GM12878 (cell line): Measurements from ENCODE around the gene IL1R2. TPM values are rescaled to one million over a fixed set of nuclear protein-coding genes. Genes with fewer than 3 reads are reported as not detected.

Source experiments
- ATAC-seq: fragments of 200-7000 bp; cut with Tn5 transposase; 3 replicates; pipeline ENCODE4 v1.9.1; 2020; ENCODE audit warnings: mild to moderate bottlenecking, moderate library complexity
- BruUV-seq: library from RNA; stranded (reverse); fragments of 400-500 nt; replicated peaks from 2 replicates; lab custom pipeline; 2021; lab: Mats Ljungman, UMichigan
- CTCF ChIA-PET: fragments of 300-600 bp; sonication (Branson Sonifier 250); formaldehyde crosslinking; extraction: SDS; loops from one replicate; lab custom pipeline; 2021; ENCODE audit warnings: inconsistent platforms; lab: Yijun Ruan, JAX
- POLR2A ChIA-PET: fragments of 350-600 bp; formaldehyde crosslinking; extraction: SDS; loops from one replicate; lab custom pipeline; 2021; ENCODE audit warnings: inconsistent platforms; lab: Charles Lee
- RAD21 ChIA-PET: fragments of 300-600 bp; sonication (Branson Sonifier 250); formaldehyde crosslinking; loops from one replicate; lab custom pipeline; 2023; ENCODE audit warnings: antibody characterized with exemption; ENCODE audit not compliant: unreplicated experiment; lab: Charles Lee
- SMC1A ChIA-PET: fragments of 300-600 bp; sonication (Branson Sonifier 250); formaldehyde crosslinking; loops from one replicate; lab custom pipeline; 2023; ENCODE audit not compliant: unreplicated experiment, uncharacterized antibody; lab: Charles Lee
- DNase-seq: peaks from one replicate; pipeline ENCODE4 v3.0.0-alpha.2; 2011; ENCODE audit warnings: low read depth, low spot score
- FAIRE-seq: peaks from 3 replicates; lab custom pipeline; 2011; peaks lifted over from hg19 to GRCh38; lab: Jason Lieb, UNC
- H2AFZ ChIP-seq: 2 replicates; pipeline ENCODE4 v1.6.0; 2011; ENCODE audit warnings: low read depth, low read length, control low read depth; ENCODE audit not compliant: control insufficient read depth
- H3K27ac ChIP-seq: 2 replicates; pipeline ENCODE4 v1.5.1; 2011; ENCODE audit warnings: control low read depth; ENCODE audit not compliant: control insufficient read depth, insufficient read depth
- H3K27me3 ChIP-seq, 2 experiments: replicated peaks in 1 of 2; 2 replicates each; pipeline versions ENCODE4 v1.6.0 to v1.6.1; 2011; ENCODE audit warnings: low read length in 1 of 2; ENCODE audit not compliant: control insufficient read depth in 2 of 2, insufficient read depth in 2 of 2
- H3K36me3 ChIP-seq, 2 experiments: 2 replicates each; pipeline ENCODE4 v1.5.1; 2011; ENCODE audit warnings: low read length in 1 of 2; ENCODE audit not compliant: control insufficient read depth in 2 of 2, insufficient read depth in 2 of 2
- H3K4me1 ChIP-seq: 2 replicates; pipeline ENCODE4 v1.6.1; 2011; ENCODE audit warnings: mild to moderate bottlenecking, low read length, moderate library complexity, mixed read lengths; ENCODE audit not compliant: control insufficient read depth, insufficient read depth
- H3K4me2 ChIP-seq: 2 replicates; pipeline ENCODE4 v1.6.0; 2011; ENCODE audit warnings: control low read depth; ENCODE audit not compliant: control insufficient read depth, insufficient read depth
- H3K4me3 ChIP-seq: fragments of 200-600 bp; sonication (generic); 2 replicates; pipeline ENCODE4 v1.5.1; 2016
- H3K79me2 ChIP-seq: 2 replicates; pipeline ENCODE4 v1.6.0; 2011; ENCODE audit warnings: low read length; ENCODE audit not compliant: control insufficient read depth, insufficient read depth
- H3K9ac ChIP-seq: 2 replicates; pipeline ENCODE4 v1.8.0; 2011; ENCODE audit warnings: low read length, control low read depth, mixed read lengths; ENCODE audit not compliant: control insufficient read depth, insufficient read depth
- H3K9me3 ChIP-seq: replicated peaks from 3 replicates; pipeline ENCODE4 v1.5.1; 2011; ENCODE audit warnings: mild to moderate bottlenecking, low read length; ENCODE audit not compliant: control insufficient read depth, insufficient read depth
- H4K20me1 ChIP-seq: 2 replicates; pipeline ENCODE4 v1.6.0; 2011; ENCODE audit not compliant: control insufficient read depth, insufficient read depth
- BACH1 ChIP-seq: fragments of 450-650 bp; IDR thresholded peaks from 2 replicates; pipeline ENCODE4 v1.6.1; 2017; ENCODE audit warnings: mild to moderate bottlenecking, borderline replicate concordance
- ESRRA ChIP-seq: IDR thresholded peaks from 2 replicates; pipeline ENCODE4 v1.6.1; 2012; ENCODE audit warnings: mild to moderate bottlenecking, low read length, improper control_type of control experiment
- FOXM1 ChIP-seq: IDR thresholded peaks from 2 replicates; pipeline ENCODE4 v1.6.1; 2012; ENCODE audit warnings: low read depth, mild to moderate bottlenecking, inconsistent platforms, low read length, moderate library complexity
- GABPA ChIP-seq: IDR thresholded peaks from 2 replicates; pipeline ENCODE4 v1.6.1; 2014; ENCODE audit warnings: antibody characterized with exemption, low read depth, mild to moderate bottlenecking, inconsistent platforms
- HDGF ChIP-seq: fragments of 450-650 bp; IDR thresholded peaks from 2 replicates; pipeline ENCODE4 v1.6.1; 2016; ENCODE audit warnings: antibody characterized with exemption
- JUNB ChIP-seq: IDR thresholded peaks from 2 replicates; pipeline ENCODE4 v1.6.1; 2016; ENCODE audit warnings: antibody characterized with exemption, mild to moderate bottlenecking
- MYB ChIP-seq: fragments of 150-350 bp; IDR thresholded peaks from 2 replicates; pipeline ENCODE4 v1.6.1; 2014; ENCODE audit warnings: mild to moderate bottlenecking, low read depth, low read length, borderline replicate concordance
- NR2F1 ChIP-seq: fragments of 450-650 bp; conservative IDR thresholded peaks from 2 replicates; pipeline ENCODE4 v1.6.1; 2017; ENCODE audit warnings: mild to moderate bottlenecking
- PML ChIP-seq: IDR thresholded peaks from 2 replicates; pipeline ENCODE4 v1.6.1; 2012; ENCODE audit warnings: low read length, inconsistent platforms
- SIX5 ChIP-seq: IDR thresholded peaks from 2 replicates; pipeline ENCODE4 v1.6.1; 2011; ENCODE audit warnings: mild to moderate bottlenecking, low read depth, low read length, moderate library complexity; ENCODE audit not compliant: severe bottlenecking
- STAT3 ChIP-seq: IDR thresholded peaks from 2 replicates; pipeline ENCODE4 v1.6.1; 2011; ENCODE audit warnings: low read depth, low read length, improper control_type of control experiment
- SUZ12 ChIP-seq: fragments of 200-600 bp; sonication (generic); IDR thresholded peaks from one replicate; pipeline ENCODE4 v1.6.1; 2018; ENCODE audit warnings: antibody characterized with exemption, mild to moderate bottlenecking; ENCODE audit not compliant: unreplicated experiment
- WRNIP1 ChIP-seq: IDR thresholded peaks from 2 replicates; pipeline ENCODE4 v1.6.1; 2011; ENCODE audit warnings: low read depth, low read length, improper control_type of control experiment, borderline replicate concordance
- ZBED1 ChIP-seq: IDR thresholded peaks from 2 replicates; pipeline ENCODE4 v1.6.1; 2016; ENCODE audit warnings: borderline replicate concordance
- ZNF207 ChIP-seq: fragments of 450-650 bp; IDR thresholded peaks from 2 replicates; pipeline ENCODE4 v1.6.1; 2014; ENCODE audit warnings: antibody characterized with exemption, mild to moderate bottlenecking, borderline replicate concordance
- ZNF217 ChIP-seq: fragments of 450-650 bp; IDR thresholded peaks from 2 replicates; pipeline ENCODE4 v1.6.1; 2017; ENCODE audit warnings: antibody characterized with exemption, mild to moderate bottlenecking
- WGBS: methylation state at CpG from one replicate; pipeline ENCODE4 v1.1.6; 2016; ENCODE audit warnings: low lambda C conversion rate; ENCODE audit not compliant: insufficient replicate concordance, insufficient coverage; ENCODE audit errors: missing lambda C conversion rate; 5-methylcytosine and 5-hydroxymethylcytosine counted together
- in situ Hi-C: fragments of 300-500 bp; cut with MboI; formaldehyde crosslinking; loops from 9 replicates; pipeline ENCODE4 v1.14.3; 2018; ENCODE audit warnings: mixed read lengths
- intact Hi-C: fragments of 100-400 bp; cut with micrococcal nuclease; formaldehyde crosslinking; loops from one replicate; pipeline ENCODE4 v1.14.2; 2022; ENCODE audit not compliant: unreplicated experiment
- polyA plus RNA-seq, 11 experiments: library from polyadenylated mRNA; depleted of rRNA in 4 of 11; unstranded in 6 of 11; stranded (reverse) in 5 of 11; fragments of >200 nt; fragmentation: Nextera tagmentation in 4 of 11; fragmentation: Illumina TruSeq in 1 of 11; extraction: Ambion mirVana in 4 of 11; extraction: Trizol in 1 of 11; gene quantifications; 1 replicate in 1 of 11; 2 replicates in 10 of 11; pipeline versions ENCODE4 v1.2.1 to v1.2.3, GENCODE V29; 2011 to 2016; ENCODE audit warnings: inconsistent platforms in 2 of 11, missing spikeins in 2 of 11, low read depth in 1 of 11
- total RNA-seq, 4 experiments: library from RNA; depleted of rRNA in 3 of 4; stranded (reverse); fragments of >200 nt in 3 of 4; fragmentation: Illumina TruSeq in 1 of 4; extraction: Trizol in 1 of 4; gene quantifications; 2 replicates each; pipeline versions ENCODE4 v1.2.1 to v1.2.3, GENCODE V29; 2013 to 2021
- TF ChIP-seq, protein P1 (sequence below): fragments of 450-650 bp; conservative IDR thresholded peaks from 2 replicates; pipeline ENCODE4 v1.6.1; 2017; ENCODE audit warnings: mild to moderate bottlenecking, moderate library complexity
- TF ChIP-seq, protein P2 (sequence below): IDR thresholded peaks from 2 replicates; pipeline ENCODE4 v1.6.1; 2011; ENCODE audit warnings: low read depth, mild to moderate bottlenecking, low read length, moderate library complexity, borderline replicate concordance; ENCODE audit errors: extremely low read depth
- TF ChIP-seq, protein P3 (sequence below): fragments of 450-650 bp; IDR thresholded peaks from 2 replicates; pipeline ENCODE4 v1.6.1; 2016; ENCODE audit warnings: mild to moderate bottlenecking
- TF ChIP-seq, protein P4 (sequence below), 3 experiments: IDR thresholded peaks in 2 of 3; conservative IDR thresholded peaks in 1 of 3; 2 replicates each; pipeline ENCODE4 v1.5.1; 2011; ENCODE audit warnings: low read depth in 3 of 3, low read length in 3 of 3, mild to moderate bottlenecking in 3 of 3, control low read depth in 2 of 3, moderate library complexity in 2 of 3, inconsistent platforms in 1 of 3, mixed read lengths in 1 of 3; ENCODE audit not compliant: control insufficient read depth in 2 of 3, insufficient read depth in 1 of 3; ENCODE audit errors: extremely low read depth in 1 of 3

The IL1R2 gene
- total and polyA plus RNA-seq, 10 of the 15 experiments (the other 5 are each of a cell fraction or from before 2014, with no cell fraction given) = 0.44 to 6.4 (median 0.62) TPM

DNA sequence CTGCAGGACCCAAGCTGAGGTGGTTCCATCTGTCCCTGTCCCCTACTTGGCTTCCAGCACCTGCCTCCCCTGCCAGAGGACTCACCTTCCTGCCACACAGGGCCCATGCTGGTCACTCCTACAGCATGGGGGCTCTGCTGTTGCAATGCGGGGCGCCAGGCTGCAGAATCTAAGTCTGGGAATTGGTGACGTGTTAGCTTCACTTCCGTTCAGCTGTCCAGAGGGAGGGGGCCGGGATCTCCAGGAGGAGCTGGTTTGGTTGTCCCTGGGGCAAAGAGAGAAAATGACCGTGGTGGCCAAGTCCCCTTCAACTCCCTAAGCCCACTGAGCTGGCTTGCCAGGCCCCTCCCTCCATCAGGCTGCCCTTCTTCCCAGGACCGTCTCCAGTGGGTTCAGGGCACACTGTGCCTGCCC is 69.5 kb downstream of the IL1R2 start:
- no TSS peak for BruUV-seq
- intact Hi-C loops = no loop called here
- DNase-seq = no peak
- in situ Hi-C loops = no loop called here
- ChIA-PET POLR2A (interaction anchor here (0.9 to 1.2 kb wide), 4 partner anchors 18 to 34 kb away, joined by 3 to 4 read pairs (median 3); no protein-coding TSS in a partner anchor), CTCF (interaction anchor here (1.0 to 2.3 kb wide), 7 partner anchors 12 to 383 kb away, joined by 3 to 8 read pairs (median 4); no protein-coding TSS in a partner anchor), SMC1A (interaction anchor here (1.1 to 4.8 kb wide), 10 partner anchors 9 to 179 kb away, joined by 3 to 29 read pairs (median 6); no protein-coding TSS in a partner anchor), RAD21 (interaction anchor here (1.2 to 4.9 kb wide), 4 partner anchors 13 to 179 kb away, joined by 3 to 29 read pairs (median 9); no protein-coding TSS in a partner anchor)
- no peaks in the 10 kb centered on the region; the same call in 1 of the 2 replicates for H3K4me1 ChIP-seq
- H2AFZ ChIP-seq = no peak overlapping the region
- FAIRE-seq = no peak
- H3K4me2 ChIP-seq = no peak overlapping the region
- no peak overlapping the region for H3K4me3 ChIP-seq
- no peaks in the 10 kb centered on the region; a peak in 1 of 4 replicates for H3K27me3 ChIP-seq
- H3K27ac ChIP-seq = no peak overlapping the region
- TF ChIP-seq, protein P1, sequence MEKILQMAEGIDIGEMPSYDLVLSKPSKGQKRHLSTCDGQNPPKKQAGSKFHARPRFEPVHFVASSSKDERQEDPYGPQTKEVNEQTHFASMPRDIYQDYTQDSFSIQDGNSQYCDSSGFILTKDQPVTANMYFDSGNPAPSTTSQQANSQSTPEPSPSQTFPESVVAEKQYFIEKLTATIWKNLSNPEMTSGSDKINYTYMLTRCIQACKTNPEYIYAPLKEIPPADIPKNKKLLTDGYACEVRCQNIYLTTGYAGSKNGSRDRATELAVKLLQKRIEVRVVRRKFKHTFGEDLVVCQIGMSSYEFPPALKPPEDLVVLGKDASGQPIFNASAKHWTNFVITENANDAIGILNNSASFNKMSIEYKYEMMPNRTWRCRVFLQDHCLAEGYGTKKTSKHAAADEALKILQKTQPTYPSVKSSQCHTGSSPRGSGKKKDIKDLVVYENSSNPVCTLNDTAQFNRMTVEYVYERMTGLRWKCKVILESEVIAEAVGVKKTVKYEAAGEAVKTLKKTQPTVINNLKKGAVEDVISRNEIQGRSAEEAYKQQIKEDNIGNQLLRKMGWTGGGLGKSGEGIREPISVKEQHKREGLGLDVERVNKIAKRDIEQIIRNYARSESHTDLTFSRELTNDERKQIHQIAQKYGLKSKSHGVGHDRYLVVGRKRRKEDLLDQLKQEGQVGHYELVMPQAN = no peak
- TF ChIP-seq BACH1 = no peak
- no peak for TF ChIP-seq FOXM1
- TF ChIP-seq JUNB = no peak
- no peak for TF ChIP-seq PML
- TF ChIP-seq ZBED1 = no peak
- no peak for TF ChIP-seq ZNF207
- TF ChIP-seq, protein P2, sequence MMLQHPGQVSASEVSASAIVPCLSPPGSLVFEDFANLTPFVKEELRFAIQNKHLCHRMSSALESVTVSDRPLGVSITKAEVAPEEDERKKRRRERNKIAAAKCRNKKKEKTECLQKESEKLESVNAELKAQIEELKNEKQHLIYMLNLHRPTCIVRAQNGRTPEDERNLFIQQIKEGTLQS = no peak
- TF ChIP-seq NR2F1 = no peak
- TF ChIP-seq, protein P3, sequence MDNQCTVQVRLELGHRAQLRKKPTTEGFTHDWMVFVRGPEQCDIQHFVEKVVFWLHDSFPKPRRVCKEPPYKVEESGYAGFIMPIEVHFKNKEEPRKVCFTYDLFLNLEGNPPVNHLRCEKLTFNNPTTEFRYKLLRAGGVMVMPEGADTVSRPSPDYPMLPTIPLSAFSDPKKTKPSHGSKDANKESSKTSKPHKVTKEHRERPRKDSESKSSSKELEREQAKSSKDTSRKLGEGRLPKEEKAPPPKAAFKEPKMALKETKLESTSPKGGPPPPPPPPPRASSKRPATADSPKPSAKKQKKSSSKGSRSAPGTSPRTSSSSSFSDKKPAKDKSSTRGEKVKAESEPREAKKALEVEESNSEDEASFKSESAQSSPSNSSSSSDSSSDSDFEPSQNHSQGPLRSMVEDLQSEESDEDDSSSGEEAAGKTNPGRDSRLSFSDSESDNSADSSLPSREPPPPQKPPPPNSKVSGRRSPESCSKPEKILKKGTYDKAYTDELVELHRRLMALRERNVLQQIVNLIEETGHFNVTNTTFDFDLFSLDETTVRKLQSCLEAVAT = no peak
- TF ChIP-seq MYB = no peak
- no peak for TF ChIP-seq HDGF
- TF ChIP-seq ZNF217 = no peak
- TF ChIP-seq SIX5 = no peak
- no peak for TF ChIP-seq ESRRA
- no peak for TF ChIP-seq SUZ12
- TF ChIP-seq, protein P4, sequence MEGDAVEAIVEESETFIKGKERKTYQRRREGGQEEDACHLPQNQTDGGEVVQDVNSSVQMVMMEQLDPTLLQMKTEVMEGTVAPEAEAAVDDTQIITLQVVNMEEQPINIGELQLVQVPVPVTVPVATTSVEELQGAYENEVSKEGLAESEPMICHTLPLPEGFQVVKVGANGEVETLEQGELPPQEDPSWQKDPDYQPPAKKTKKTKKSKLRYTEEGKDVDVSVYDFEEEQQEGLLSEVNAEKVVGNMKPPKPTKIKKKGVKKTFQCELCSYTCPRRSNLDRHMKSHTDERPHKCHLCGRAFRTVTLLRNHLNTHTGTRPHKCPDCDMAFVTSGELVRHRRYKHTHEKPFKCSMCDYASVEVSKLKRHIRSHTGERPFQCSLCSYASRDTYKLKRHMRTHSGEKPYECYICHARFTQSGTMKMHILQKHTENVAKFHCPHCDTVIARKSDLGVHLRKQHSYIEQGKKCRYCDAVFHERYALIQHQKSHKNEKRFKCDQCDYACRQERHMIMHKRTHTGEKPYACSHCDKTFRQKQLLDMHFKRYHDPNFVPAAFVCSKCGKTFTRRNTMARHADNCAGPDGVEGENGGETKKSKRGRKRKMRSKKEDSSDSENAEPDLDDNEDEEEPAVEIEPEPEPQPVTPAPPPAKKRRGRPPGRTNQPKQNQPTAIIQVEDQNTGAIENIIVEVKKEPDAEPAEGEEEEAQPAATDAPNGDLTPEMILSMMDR (IDR thresholded peaks at IDR 0.05 in 2 of 3, conservative IDR thresholded peaks at IDR 0.05 in 1 of 3; ENCODE audit: control insufficient read depth in 2 of 3, extremely low read depth in 1 of 3, insufficient read depth in 1 of 3, low read depth in 3 of 3, low read length in 3 of 3) = no peak
- TF ChIP-seq STAT3 = no peak
- no peak for TF ChIP-seq WRNIP1
- no peak for TF ChIP-seq GABPA
- no peak overlapping the region for H3K9ac ChIP-seq
- H3K79me2 ChIP-seq = no peaks in the 10 kb centered on the region
- no peaks in the 10 kb centered on the region for H4K20me1 ChIP-seq
- 48% methylated on average over 7 of the region's 7 CpGs for WGBS
- peaks cover 3% of the 10 kb centered on the region; the same call in 2 of the 3 replicates for H3K9me3 ChIP-seq
- no peak for ATAC-seq
- H3K36me3 ChIP-seq = no peaks in the 10 kb centered on the region
